Fibroblast of pulmonary artery (primary cell): ENCODE data around the gene PSEN1.

Experiments
- DNase-seq: peaks from one replicate; pipeline ENCODE4 v3.0.0-alpha.2; 2010; ENCODE audit warnings: low read depth
- H3K4me3 ChIP-seq: replicated peaks from 2 replicates; pipeline ENCODE4 v1.5.1; 2011; ENCODE audit warnings: low read depth, mild to moderate bottlenecking, control low read depth, low read length, moderate library complexity
- TF ChIP-seq, protein P1 (sequence below): IDR thresholded peaks from 2 replicates; pipeline ENCODE4 v1.5.1; 2011; ENCODE audit warnings: mild to moderate bottlenecking, control low read depth, low read length, inconsistent platforms; ENCODE audit errors: missing control alignments

The PSEN1 gene

DNA sequence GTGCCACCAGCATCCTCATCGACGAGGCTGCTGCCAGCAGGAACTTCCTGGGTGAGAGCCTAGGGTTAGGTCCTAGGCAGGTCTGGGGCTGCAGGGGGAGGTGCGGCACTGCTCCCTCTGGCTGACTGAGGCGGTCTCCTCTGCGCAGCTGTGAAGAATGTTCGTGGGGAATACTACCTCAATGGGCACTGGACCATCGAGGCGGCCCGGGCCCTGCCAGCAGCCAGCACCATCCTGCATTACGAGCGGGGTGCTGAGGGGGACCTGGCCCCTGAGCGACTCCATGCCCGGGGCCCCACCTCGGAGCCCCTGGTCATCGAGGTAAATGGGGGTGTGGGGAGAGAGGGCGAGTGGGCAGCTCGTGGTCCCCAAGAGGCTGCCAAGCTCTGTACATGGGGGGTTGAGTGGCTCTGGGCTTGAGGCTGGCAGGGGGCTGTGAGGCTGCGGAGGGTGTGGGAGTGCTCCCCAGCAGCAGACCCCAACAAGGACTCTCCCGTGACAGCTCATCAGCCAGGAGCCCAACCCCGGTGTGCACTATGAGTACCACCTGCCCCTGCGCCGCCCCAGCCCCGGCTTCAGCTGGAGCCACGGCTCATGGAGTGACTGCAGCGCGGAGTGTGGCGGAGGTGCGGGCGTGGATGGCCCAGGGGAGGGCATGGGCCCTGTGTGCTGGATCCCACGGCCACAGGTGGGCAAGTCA, 115.4 kb downstream of the PSEN1 start:
- no peak for DNase-seq
- no peak overlapping the region for H3K4me3 ChIP-seq
- TF ChIP-seq, protein P1, sequence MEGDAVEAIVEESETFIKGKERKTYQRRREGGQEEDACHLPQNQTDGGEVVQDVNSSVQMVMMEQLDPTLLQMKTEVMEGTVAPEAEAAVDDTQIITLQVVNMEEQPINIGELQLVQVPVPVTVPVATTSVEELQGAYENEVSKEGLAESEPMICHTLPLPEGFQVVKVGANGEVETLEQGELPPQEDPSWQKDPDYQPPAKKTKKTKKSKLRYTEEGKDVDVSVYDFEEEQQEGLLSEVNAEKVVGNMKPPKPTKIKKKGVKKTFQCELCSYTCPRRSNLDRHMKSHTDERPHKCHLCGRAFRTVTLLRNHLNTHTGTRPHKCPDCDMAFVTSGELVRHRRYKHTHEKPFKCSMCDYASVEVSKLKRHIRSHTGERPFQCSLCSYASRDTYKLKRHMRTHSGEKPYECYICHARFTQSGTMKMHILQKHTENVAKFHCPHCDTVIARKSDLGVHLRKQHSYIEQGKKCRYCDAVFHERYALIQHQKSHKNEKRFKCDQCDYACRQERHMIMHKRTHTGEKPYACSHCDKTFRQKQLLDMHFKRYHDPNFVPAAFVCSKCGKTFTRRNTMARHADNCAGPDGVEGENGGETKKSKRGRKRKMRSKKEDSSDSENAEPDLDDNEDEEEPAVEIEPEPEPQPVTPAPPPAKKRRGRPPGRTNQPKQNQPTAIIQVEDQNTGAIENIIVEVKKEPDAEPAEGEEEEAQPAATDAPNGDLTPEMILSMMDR = no peak

DNA sequence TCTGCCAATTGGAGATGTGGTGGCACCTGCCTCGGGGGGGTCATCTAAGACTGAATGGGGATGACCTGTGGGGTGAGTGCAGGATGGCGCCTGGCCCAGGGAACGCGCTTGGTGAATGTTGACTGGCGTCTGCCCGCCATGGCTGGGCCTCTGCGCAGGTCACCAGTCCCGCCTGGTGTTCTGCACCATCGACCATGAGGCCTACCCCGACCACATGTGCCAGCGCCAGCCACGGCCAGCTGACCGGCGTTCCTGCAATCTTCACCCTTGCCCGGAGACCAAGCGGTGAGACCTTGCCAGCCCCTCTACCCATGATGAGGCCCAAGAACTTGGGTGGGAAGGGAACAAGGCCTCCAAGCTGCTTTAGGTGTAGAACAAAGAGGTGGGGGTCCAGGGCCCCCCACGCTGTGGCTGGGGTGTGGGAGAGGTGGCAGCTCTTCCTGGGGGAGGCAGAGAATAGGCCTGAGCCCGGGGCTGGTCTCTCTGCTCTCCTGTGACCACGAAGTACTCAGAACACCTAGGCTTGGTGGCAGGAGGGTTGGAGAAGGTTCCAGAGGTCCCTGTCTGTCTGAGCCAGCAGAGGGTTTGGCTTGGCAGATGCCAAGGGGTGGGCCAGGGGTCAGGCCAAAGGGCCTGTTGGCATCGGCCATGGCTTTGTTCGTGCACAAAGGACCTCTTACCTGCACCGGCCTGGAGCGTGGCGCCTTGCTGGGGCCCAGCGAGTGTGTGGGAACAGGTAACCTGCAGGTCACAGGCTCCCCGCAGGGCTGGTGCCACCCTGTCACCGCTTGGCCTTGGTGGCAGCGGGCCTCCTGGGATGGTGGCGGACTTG, 116.4 kb downstream of the PSEN1 start:
- TF ChIP-seq, protein P1 = no peak
- no peak for DNase-seq
- no peak overlapping the region for H3K4me3 ChIP-seq

DNA sequence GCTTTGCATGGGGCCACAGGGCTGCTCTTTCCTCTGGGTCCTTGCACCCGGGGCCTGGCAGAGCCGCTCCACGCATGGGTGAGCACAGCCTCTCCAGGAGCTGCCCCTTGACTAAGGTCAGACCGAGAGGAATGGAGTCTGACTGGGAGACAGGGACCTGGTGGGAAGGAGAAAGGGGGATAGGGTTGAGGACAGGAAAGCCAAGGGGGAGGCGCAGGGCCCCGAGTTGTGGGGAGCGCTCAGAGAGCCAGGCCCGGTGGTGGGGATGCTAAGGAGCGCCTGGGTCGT, 117.0 kb downstream of the PSEN1 start:
- DNase-seq = no peak
- TF ChIP-seq, protein P1 = no peak
- no peak overlapping the region for H3K4me3 ChIP-seq

DNA sequence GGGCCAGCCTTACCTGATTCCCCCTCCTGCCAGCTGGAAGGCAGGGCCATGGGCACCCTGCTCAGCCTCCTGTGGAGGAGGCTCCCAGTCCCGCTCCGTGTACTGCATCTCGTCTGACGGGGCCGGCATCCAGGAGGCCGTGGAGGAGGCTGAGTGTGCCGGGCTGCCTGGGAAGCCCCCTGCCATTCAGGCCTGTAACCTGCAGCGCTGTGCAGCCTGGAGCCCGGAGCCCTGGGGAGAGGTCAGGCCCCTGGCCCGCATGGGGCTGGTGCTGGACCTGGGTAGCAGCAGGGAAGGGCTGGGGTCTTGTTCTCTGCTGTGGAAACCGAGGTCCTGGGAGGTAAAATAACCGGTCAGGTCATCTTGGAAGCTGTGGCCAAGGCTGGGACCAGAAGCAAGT, 117.4 kb downstream of the PSEN1 start:
- no peak overlapping the region for H3K4me3 ChIP-seq
- DNase-seq = no peak
- TF ChIP-seq, protein P1 = no peak

DNA sequence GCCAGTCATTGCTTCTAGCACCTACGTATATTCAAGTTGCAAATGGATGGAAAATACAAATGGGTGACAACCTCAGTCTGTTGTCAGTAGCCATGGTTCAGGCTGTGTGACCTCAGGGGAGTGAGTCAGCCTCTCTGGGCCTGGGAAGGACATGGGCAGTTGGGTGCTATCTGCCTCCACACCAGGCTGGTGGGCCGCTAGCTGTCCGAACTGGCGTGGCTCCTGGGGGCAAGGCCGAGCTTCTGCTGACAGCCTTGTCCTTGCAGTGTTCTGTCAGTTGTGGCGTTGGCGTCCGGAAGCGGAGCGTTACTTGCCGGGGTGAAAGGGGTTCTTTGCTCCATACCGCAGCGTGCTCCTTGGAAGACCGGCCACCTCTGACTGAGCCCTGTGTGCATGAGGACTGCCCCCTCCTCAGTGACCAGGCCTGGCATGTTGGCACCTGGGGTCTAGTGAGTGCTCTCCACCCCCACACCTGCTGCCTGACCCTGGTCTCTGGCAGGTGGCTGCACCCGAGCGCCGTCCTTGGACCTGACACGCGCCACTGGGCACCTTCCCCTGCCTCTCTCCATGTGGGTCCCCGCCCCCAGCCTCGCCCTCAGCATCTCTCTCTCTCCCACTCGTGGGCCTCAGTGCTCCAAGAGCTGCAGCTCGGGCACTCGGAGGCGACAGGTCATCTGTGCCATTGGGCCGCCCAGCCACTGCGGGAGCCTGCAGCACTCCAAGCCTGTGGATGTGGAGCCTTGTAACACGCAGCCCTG, 118.1 kb downstream of the PSEN1 start:
- no peak overlapping the region for H3K4me3 ChIP-seq
- DNase-seq = no peak
- TF ChIP-seq, protein P1 = no peak

DNA sequence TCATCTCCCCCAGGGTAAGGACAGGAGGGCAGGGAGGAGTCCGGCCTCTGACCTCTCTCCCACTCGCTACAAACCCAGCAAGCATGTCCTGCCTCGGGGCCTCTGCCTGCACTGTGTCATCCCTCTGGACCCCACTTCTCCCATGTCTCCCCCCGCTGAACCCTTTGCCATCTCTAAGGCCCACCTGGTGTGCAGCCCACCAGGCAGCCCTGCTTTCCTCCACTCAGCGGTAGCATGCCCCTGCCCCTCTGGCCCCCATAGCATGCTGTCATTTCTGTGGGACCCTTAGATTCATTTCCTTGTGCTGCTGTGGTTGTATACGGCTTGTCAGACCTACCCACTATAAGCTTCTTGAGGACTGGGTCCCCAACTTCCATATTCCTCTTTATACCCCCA, 118.7 kb downstream of the PSEN1 start:
- DNase-seq = no peak
- no peak overlapping the region for H3K4me3 ChIP-seq
- TF ChIP-seq, protein P1 = no peak
